ENCODE data around the gene PDE7B. TPM values are rescaled to one million over a fixed set of nuclear protein-coding genes. Genes with fewer than 3 reads are reported as not detected.

Gene PDE7B
- total and polyA plus RNA-seq, 2 of the 4 experiments (the other 2 are of a cell fraction): 7.8 to 12.4 TPM

- WGBS, 2 experiments (ENCODE audit: extremely low coverage in 2 of 2, insufficient read length in 1 of 2): no CpG with 5 or more reads among the region's 1 CpG
- H3K36me3 ChIP-seq (ENCODE audit: control insufficient read depth, insufficient read depth, low read length): peaks cover 47% of the 10 kb centered on the region
- CTCF ChIA-PET: interaction anchor here (0.6 kb wide), 1 partner anchor 840 kb away, joined by 3 read pairs; no protein-coding TSS in a partner anchor
Observed at GRCh38 chr6:136186363-136186762, 334.9 kb downstream of the PDE7B start.

More at GRCh38 chr6:136186363-136186762, 334.9 kb downstream of the PDE7B start:
- intact Hi-C loops (cut with micrococcal nuclease) (no loop called here), in situ Hi-C loops (cut with MboI; ENCODE audit: low sequenced_read_pairs) (no loop called here), dilution Hi-C loops (cut with HindIII; ENCODE audit: low sequenced_read_pairs, unreplicated experiment) (no loop called here)
- Histone ChIP-seq H2AK5ac (ENCODE audit: low read depth, low read length) (no peak overlapping the region), H4K8ac (ENCODE audit: low read depth in 2 of 2, low read length in 2 of 2) (no peak overlapping the region), H3K4me2 (ENCODE audit: low read depth, low read length) (no peak overlapping the region), H3K9me3 (ENCODE audit: control insufficient read depth, insufficient read depth, low read length) (no peaks in the 10 kb centered on the region), H3K4me3 (ENCODE audit: insufficient read depth, low read depth, low read length) (no peak overlapping the region), H3K27ac (ENCODE audit: insufficient read depth, low read length) (no peak overlapping the region), H4K20me1 (ENCODE audit: insufficient read depth, low read length) (no peaks in the 10 kb centered on the region), H3K14ac (replicated peaks; ENCODE audit: low read depth, low read length) (no peak overlapping the region), H3K4ac (ENCODE audit: low read depth, low read length) (no peak overlapping the region), H3K23ac (ENCODE audit: low read depth, low read length) (no peak overlapping the region), H2AFZ (replicated peaks; ENCODE audit: low read length, poor library complexity) (no peak overlapping the region), H3K27me3 (ENCODE audit: control insufficient read depth, insufficient read depth, low read length) (no peaks in the 10 kb centered on the region), H2BK20ac (ENCODE audit: low read depth, low read length) (no peak overlapping the region), H3K9me1 (ENCODE audit: insufficient read depth, low read length) (no peaks in the 10 kb centered on the region), H3K9ac (ENCODE audit: low read depth, low read length) (no peak overlapping the region), H2AK9ac (replicated peaks; ENCODE audit: low read depth, low read length, poor library complexity) (no peak overlapping the region), H2BK15ac (ENCODE audit: low read depth, low read length) (no peak overlapping the region), H3K18ac (ENCODE audit: low read depth, low read length) (no peak overlapping the region), H4K91ac (ENCODE audit: insufficient read depth, low read depth, low read length) (no peak overlapping the region), H3K4me1 (ENCODE audit: control insufficient read depth, insufficient read depth, low read length) (no peaks in the 10 kb centered on the region), H3K56ac (ENCODE audit: extremely low read depth, insufficient read depth, low read length) (no peak overlapping the region), H4K5ac (ENCODE audit: low read depth, low read length) (no peak overlapping the region), H2BK5ac (ENCODE audit: low read depth, low read length, poor library complexity, severe bottlenecking) (no peak overlapping the region), H3K79me1 (ENCODE audit: low read depth in 1 of 2, low read length in 2 of 2) (no peaks in the 10 kb centered on the region), H2BK120ac (ENCODE audit: low read depth, low read length) (no peak overlapping the region)
- TF ChIP-seq ELK1 (IDR thresholded peaks at IDR 0.05; ENCODE audit: borderline replicate concordance, low read depth, low read length): no peak
- no peak for TF ChIP-seq RCOR1 (IDR thresholded peaks at IDR 0.05; ENCODE audit: insufficient replicate concordance, low read length)
- TF ChIP-seq SMC3 (IDR thresholded peaks at IDR 0.05; ENCODE audit: low read depth, low read length): no peak
- TF ChIP-seq USF2 (IDR thresholded peaks at IDR 0.05; ENCODE audit: low read depth, low read length): no peak
- TF ChIP-seq RAD21 (IDR thresholded peaks at IDR 0.05; ENCODE audit: low read length): no peak
- TF ChIP-seq FOS (IDR thresholded peaks at IDR 0.05; ENCODE audit: low read depth, low read length): no peak
- no peak for TF ChIP-seq CTCF (conservative IDR thresholded peaks at IDR 0.05; ENCODE audit: low read depth, low read length)
- no peak for TF ChIP-seq MXI1 (IDR thresholded peaks at IDR 0.05; ENCODE audit: borderline replicate concordance, low read depth, low read length)
- TF ChIP-seq POLR2A (IDR thresholded peaks at IDR 0.05; ENCODE audit: low read depth, low read length): no peak
- no peak for TF ChIP-seq MAFK (IDR thresholded peaks at IDR 0.05; ENCODE audit: low read depth, low read length)
- TF ChIP-seq NFE2L2 (IDR thresholded peaks at IDR 0.05; ENCODE audit: low read depth, low read length): no peak
- TF ChIP-seq MAZ (IDR thresholded peaks at IDR 0.05; ENCODE audit: borderline replicate concordance, low read depth, low read length): no peak
- TF ChIP-seq RFX5 (IDR thresholded peaks at IDR 0.05; ENCODE audit: low read depth, low read length): no peak
- TF ChIP-seq BHLHE40 (IDR thresholded peaks at IDR 0.05; ENCODE audit: low read depth, low read length): no peak
- TF ChIP-seq CHD1 (IDR thresholded peaks at IDR 0.05; ENCODE audit: low read depth, low read length): no peak
- no peak for TF ChIP-seq CEBPB (IDR thresholded peaks at IDR 0.05; ENCODE audit: low read depth, low read length)
- POLR2A ChIA-PET (ENCODE audit: unreplicated experiment): no interaction called here
- no TSS peak for BruUV-seq (replicated peaks)
- no peak for ATAC-seq (ENCODE audit: low read depth)
- DNase-seq: no peak
